CD4-positive, alpha-beta T cell treated with Interleukin-21 for 1 hour (primary cell): ENCODE data around the gene ERC1.
"Not testable (repeated sequence)": the region's sequence is repeated elsewhere in the genome, so short reads cannot be mapped to it uniquely, and the experiment has no call there.

Experiments
- DNase-seq: peaks from one replicate; pipeline ENCODE4 v3.0.0-alpha.2; 2020

The ERC1 gene

GRCh38 chr12:1329784-1330476, 338.9 kb downstream of the ERC1 start:
- DNase-seq, result no peak

GRCh38 chr12:1330477-1330827, 339.4 kb downstream of the ERC1 start:
- no peak for DNase-seq

- no peak for DNase-seq
Observed at GRCh38 chr12:1332327-1332726, 341.3 kb downstream of the ERC1 start.

- DNase-seq, result no peak
Observed at GRCh38 chr12:1338483-1339177, 347.6 kb downstream of the ERC1 start.

GRCh38 chr12:1339178-1339541, 348.1 kb downstream of the ERC1 start:
- DNase-seq, result not testable (repeated sequence)

- DNase-seq, result no peak
Observed at GRCh38 chr12:1339618-1340319, 348.7 kb downstream of the ERC1 start.

- DNase-seq, result not testable (repeated sequence)
Observed at GRCh38 chr12:1341270-1341669, 350.2 kb downstream of the ERC1 start.

- no peak for DNase-seq
Observed at GRCh38 chr12:1343422-1343821, 352.4 kb downstream of the ERC1 start.

- DNase-seq, result no peak
Observed at GRCh38 chr12:1344245-1344644, 353.2 kb downstream of the ERC1 start.

GRCh38 chr12:1346126-1346525, 355.1 kb downstream of the ERC1 start:
- no peak for DNase-seq

- DNase-seq, result no peak
Observed at GRCh38 chr12:1347294-1347693, 356.3 kb downstream of the ERC1 start.

- no peak for DNase-seq
Observed at GRCh38 chr12:1348606-1349005, 357.6 kb downstream of the ERC1 start.

GRCh38 chr12:1350055-1350933, 359.3 kb downstream of the ERC1 start:
- no peak for DNase-seq

- DNase-seq, result no peak
Observed at GRCh38 chr12:1350934-1351240, 359.9 kb downstream of the ERC1 start.

- no peak for DNase-seq
Observed at GRCh38 chr12:1351926-1352325, 360.9 kb downstream of the ERC1 start.

GRCh38 chr12:1353451-1353850, 362.4 kb downstream of the ERC1 start:
- DNase-seq, result no peak

- no peak for DNase-seq
Observed at GRCh38 chr12:1355396-1355795, 364.4 kb downstream of the ERC1 start.

GRCh38 chr12:1355871-1356270, 364.8 kb downstream of the ERC1 start:
- DNase-seq, result not testable (repeated sequence)

- no peak for DNase-seq
Observed at GRCh38 chr12:1356285-1356684, 365.3 kb downstream of the ERC1 start.

- no peak for DNase-seq
Observed at GRCh38 chr12:1357171-1357570, 366.1 kb downstream of the ERC1 start.

GRCh38 chr12:1357711-1358110, 366.7 kb downstream of the ERC1 start:
- DNase-seq, result no peak

GRCh38 chr12:1360441-1361210, 369.6 kb downstream of the ERC1 start:
- DNase-seq, result no peak
